ENCODE results near the gene PRG3. TPM values are rescaled to one million over a fixed set of nuclear protein-coding genes. Genes with fewer than 3 reads are reported as not detected.

PRG3 gene
- total and polyA plus RNA-seq, 9 of the 15 experiments (the other 6 are each of a cell fraction or from before 2014, with no cell fraction given), result 0.18 to 0.55 (median 0.38) TPM; not detected in 6

- TF ChIP-seq HMG20B (CRISPR knock-in tag; IDR thresholded peaks at IDR 0.05), result no peak
- TF ChIP-seq CBFA2T3 (IDR thresholded peaks at IDR 0.05), result no peak
- no peak for TF ChIP-seq E2F3 (CRISPR knock-in tag; IDR thresholded peaks at IDR 0.05)
- TF ChIP-seq BRD9 (IDR thresholded peaks at IDR 0.05; ENCODE audit: low read depth, partially characterized antibody), result no peak
- no peak for TF ChIP-seq RREB1 (CRISPR knock-in tag; IDR thresholded peaks at IDR 0.05)
- TF ChIP-seq HDAC1 (IDR thresholded peaks at IDR 0.05), result 0 out of 4 replicates have a peak, but pooled peaks of 1 of the 2 experiments have one; percentile 29
- TF ChIP-seq NFE2L1 (tag; IDR thresholded peaks at IDR 0.05; ENCODE audit: borderline replicate concordance, low read depth), result no peak
- peak in 1 of 2 experiments; percentile 18 for TF ChIP-seq E2F6 (IDR thresholded peaks at IDR 0.05; ENCODE audit: borderline replicate concordance in 1 of 2, extremely low read depth in 1 of 2, insufficient read depth in 1 of 2, insufficient read length in 1 of 2, low read depth in 1 of 2, low read length in 1 of 2, poor library complexity in 1 of 2, severe bottlenecking in 1 of 2)
- no peak for TF ChIP-seq SNIP1 (IDR thresholded peaks at IDR 0.05; ENCODE audit: low read depth)
- no peak for TF ChIP-seq CHD4 (IDR thresholded peaks at IDR 0.05; ENCODE audit: insufficient read depth, insufficient replicate concordance, low read depth, low read length, poor library complexity, severe bottlenecking)
- no peak for TF ChIP-seq PHTF2 (CRISPR knock-in tag; IDR thresholded peaks at IDR 0.05)
- no peak for TF ChIP-seq CXXC5 (CRISPR knock-in tag; IDR thresholded peaks at IDR 0.05)
- peak; percentile 56 to 91; a peak in 3 of 4 replicates for TF ChIP-seq MAZ (CRISPR knock-in tag; conservative IDR thresholded peaks at IDR 0.05 in 1 of 2, IDR thresholded peaks at IDR 0.05 in 1 of 2)
- TF ChIP-seq MCM7 (IDR thresholded peaks at IDR 0.05), result no peak
- peak; percentile 62 for TF ChIP-seq RAD21 (CRISPR knock-in tag; conservative IDR thresholded peaks at IDR 0.05 in 1 of 2, IDR thresholded peaks at IDR 0.05 in 1 of 2)
- no peak for TF ChIP-seq ZSCAN29 (IDR thresholded peaks at IDR 0.05)
- no peak for TF ChIP-seq BCOR (IDR thresholded peaks at IDR 0.05)
- TF ChIP-seq TAF7 (tag; IDR thresholded peaks at IDR 0.05), result no peak
- no peak for TF ChIP-seq NR0B1 (IDR thresholded peaks at IDR 0.05; ENCODE audit: partially characterized antibody)
- no peak for TF ChIP-seq MTA3 (IDR thresholded peaks at IDR 0.05; ENCODE audit: borderline replicate concordance)
Observed at GRCh38 chr11:57345555-57346211, 35.3 kb downstream of the PRG3 start (continued).

Data from K562 (cell line).